ENCODE results near the gene LRBA.

The LRBA gene

GRCh38 chr4:150252741-150253140 lies 762.3 kb downstream of the LRBA start:
- no peaks in the 10 kb centered on the region for H3K9me3 ChIP-seq (ENCODE audit: control insufficient read depth in 1 of 2, low read length in 2 of 2)
- no peaks in the 10 kb centered on the region for H3K36me3 ChIP-seq (ENCODE audit: control insufficient read depth in 1 of 2, insufficient read depth in 2 of 2, low read length in 2 of 2)
- no peak overlapping the region for H3K4me3 ChIP-seq (ENCODE audit: low read depth in 1 of 2, low read length in 2 of 2)
- H3K4me1 ChIP-seq (ENCODE audit: control insufficient read depth in 1 of 2, insufficient read depth in 2 of 2, low read length in 2 of 2): peaks cover 22 to 25% of the 10 kb centered on the region in 2 donors
- H3K27ac ChIP-seq (ENCODE audit: low read depth, low read length): no peak overlapping the region
- no peaks in the 10 kb centered on the region for H3K27me3 ChIP-seq (ENCODE audit: control insufficient read depth in 1 of 2, insufficient read depth in 2 of 2, low read length in 2 of 2)
- no peak overlapping the region for H3K9ac ChIP-seq (ENCODE audit: low read depth in 1 of 2, low read length in 2 of 2)

GRCh38 chr4:150252306-150252705 lies 762.8 kb downstream of the LRBA start:
- Histone ChIP-seq H3K9me3 (ENCODE audit: control insufficient read depth in 1 of 2, low read length in 2 of 2) (no peaks in the 10 kb centered on the region), H3K36me3 (ENCODE audit: control insufficient read depth in 1 of 2, insufficient read depth in 2 of 2, low read length in 2 of 2) (no peaks in the 10 kb centered on the region), H3K9ac (ENCODE audit: low read depth in 1 of 2, low read length in 2 of 2) (no peak overlapping the region), H3K4me1 (ENCODE audit: control insufficient read depth in 1 of 2, insufficient read depth in 2 of 2, low read length in 2 of 2) (peaks cover 22 to 23% of the 10 kb centered on the region in 2 donors), H3K4me3 (ENCODE audit: low read depth in 1 of 2, low read length in 2 of 2) (no peak overlapping the region), H3K27me3 (ENCODE audit: control insufficient read depth in 1 of 2, insufficient read depth in 2 of 2, low read length in 2 of 2) (no peaks in the 10 kb centered on the region), H3K27ac (ENCODE audit: low read depth, low read length) (no peak overlapping the region)

- peaks cover 17 to 20% of the 10 kb centered on the region in 2 donors for H3K4me1 ChIP-seq (ENCODE audit: control insufficient read depth in 1 of 2, insufficient read depth in 2 of 2, low read length in 2 of 2)
- no peak overlapping the region for H3K4me3 ChIP-seq (ENCODE audit: low read depth in 1 of 2, low read length in 2 of 2)
- no peaks in the 10 kb centered on the region for H3K27me3 ChIP-seq (ENCODE audit: control insufficient read depth in 1 of 2, insufficient read depth in 2 of 2, low read length in 2 of 2)
- H3K36me3 ChIP-seq (ENCODE audit: control insufficient read depth in 1 of 2, insufficient read depth in 2 of 2, low read length in 2 of 2): no peaks in the 10 kb centered on the region
- H3K27ac ChIP-seq (ENCODE audit: low read depth, low read length): no peak overlapping the region
- no peaks in the 10 kb centered on the region for H3K9me3 ChIP-seq (ENCODE audit: control insufficient read depth in 1 of 2, low read length in 2 of 2)
- no peak overlapping the region for H3K9ac ChIP-seq (ENCODE audit: low read depth in 1 of 2, low read length in 2 of 2)
Observed at GRCh38 chr4:150251752-150252190, 763.3 kb downstream of the LRBA start.

- no peak overlapping the region for H3K9ac ChIP-seq (ENCODE audit: low read depth in 1 of 2, low read length in 2 of 2)
- H3K9me3 ChIP-seq (ENCODE audit: control insufficient read depth in 1 of 2, low read length in 2 of 2): no peaks in the 10 kb centered on the region
- no peak overlapping the region for H3K4me3 ChIP-seq (ENCODE audit: low read depth in 1 of 2, low read length in 2 of 2)
- H3K27me3 ChIP-seq (ENCODE audit: control insufficient read depth in 1 of 2, insufficient read depth in 2 of 2, low read length in 2 of 2): no peaks in the 10 kb centered on the region
- no peak overlapping the region for H3K27ac ChIP-seq (ENCODE audit: low read depth, low read length)
- H3K36me3 ChIP-seq (ENCODE audit: control insufficient read depth in 1 of 2, insufficient read depth in 2 of 2, low read length in 2 of 2): no peaks in the 10 kb centered on the region
- H3K4me1 ChIP-seq (ENCODE audit: control insufficient read depth in 1 of 2, insufficient read depth in 2 of 2, low read length in 2 of 2): peaks cover 11 to 14% of the 10 kb centered on the region in 2 donors
Observed at GRCh38 chr4:150250998-150251651, 764.0 kb downstream of the LRBA start.

- peaks cover 4 to 8% of the 10 kb centered on the region in 2 donors for H3K4me1 ChIP-seq (ENCODE audit: control insufficient read depth in 1 of 2, insufficient read depth in 2 of 2, low read length in 2 of 2)
- no peaks in the 10 kb centered on the region for H3K9me3 ChIP-seq (ENCODE audit: control insufficient read depth in 1 of 2, low read length in 2 of 2)
- H3K9ac ChIP-seq (ENCODE audit: low read depth in 1 of 2, low read length in 2 of 2): no peak overlapping the region
- H3K27me3 ChIP-seq (ENCODE audit: control insufficient read depth in 1 of 2, insufficient read depth in 2 of 2, low read length in 2 of 2): no peaks in the 10 kb centered on the region
- H3K4me3 ChIP-seq (ENCODE audit: low read depth in 1 of 2, low read length in 2 of 2): no peak overlapping the region
- H3K36me3 ChIP-seq (ENCODE audit: control insufficient read depth in 1 of 2, insufficient read depth in 2 of 2, low read length in 2 of 2): no peaks in the 10 kb centered on the region
- H3K27ac ChIP-seq (ENCODE audit: low read depth, low read length): no peak overlapping the region
Observed at GRCh38 chr4:150250293-150250997, 764.6 kb downstream of the LRBA start.

GRCh38 chr4:150248181-150248580 lies 766.9 kb downstream of the LRBA start:
- H3K27ac ChIP-seq (ENCODE audit: low read depth, low read length): no peak overlapping the region
- H3K9ac ChIP-seq (ENCODE audit: low read depth in 1 of 2, low read length in 2 of 2): no peak overlapping the region
- no peaks in the 10 kb centered on the region for H3K4me1 ChIP-seq (ENCODE audit: control insufficient read depth in 1 of 2, insufficient read depth in 2 of 2, low read length in 2 of 2)
- H3K9me3 ChIP-seq (ENCODE audit: control insufficient read depth in 1 of 2, low read length in 2 of 2): no peaks in the 10 kb centered on the region
- H3K36me3 ChIP-seq (ENCODE audit: control insufficient read depth in 1 of 2, insufficient read depth in 2 of 2, low read length in 2 of 2): no peaks in the 10 kb centered on the region
- no peak overlapping the region for H3K4me3 ChIP-seq (ENCODE audit: low read depth in 1 of 2, low read length in 2 of 2)
- no peaks in the 10 kb centered on the region for H3K27me3 ChIP-seq (ENCODE audit: control insufficient read depth in 1 of 2, insufficient read depth in 2 of 2, low read length in 2 of 2)

GRCh38 chr4:150247184-150247583 lies 767.9 kb downstream of the LRBA start:
- H3K4me1 ChIP-seq (ENCODE audit: control insufficient read depth in 1 of 2, insufficient read depth in 2 of 2, low read length in 2 of 2): no peaks in the 10 kb centered on the region
- H3K27me3 ChIP-seq (ENCODE audit: control insufficient read depth in 1 of 2, insufficient read depth in 2 of 2, low read length in 2 of 2): no peaks in the 10 kb centered on the region

GRCh38 chr4:150244600-150244999 lies 770.5 kb downstream of the LRBA start:
- H3K4me1 ChIP-seq (ENCODE audit: control insufficient read depth in 1 of 2, insufficient read depth in 2 of 2, low read length in 2 of 2): no peaks in the 10 kb centered on the region
- H3K9ac ChIP-seq (ENCODE audit: low read depth in 1 of 2, low read length in 2 of 2): no peak overlapping the region
- H3K27ac ChIP-seq (ENCODE audit: low read depth, low read length): no peak overlapping the region

More at GRCh38 chr4:150247184-150247583, 767.9 kb downstream of the LRBA start:
- no peaks in the 10 kb centered on the region for H3K9me3 ChIP-seq (ENCODE audit: control insufficient read depth in 1 of 2, low read length in 2 of 2)
- H3K36me3 ChIP-seq (ENCODE audit: control insufficient read depth in 1 of 2, insufficient read depth in 2 of 2, low read length in 2 of 2): no peaks in the 10 kb centered on the region
- H3K9ac ChIP-seq (ENCODE audit: low read depth in 1 of 2, low read length in 2 of 2): no peak overlapping the region
- no peak overlapping the region for H3K4me3 ChIP-seq (ENCODE audit: low read depth in 1 of 2, low read length in 2 of 2)
- H3K27ac ChIP-seq (ENCODE audit: low read depth, low read length): no peak overlapping the region

GRCh38 chr4:150243932-150244331 lies 771.2 kb downstream of the LRBA start:
- H3K27me3 ChIP-seq (ENCODE audit: control insufficient read depth in 1 of 2, insufficient read depth in 2 of 2, low read length in 2 of 2): no peaks in the 10 kb centered on the region
- H3K9me3 ChIP-seq (ENCODE audit: control insufficient read depth in 1 of 2, low read length in 2 of 2): no peaks in the 10 kb centered on the region
- H3K27ac ChIP-seq (ENCODE audit: low read depth, low read length): no peak overlapping the region
- no peaks in the 10 kb centered on the region for H3K36me3 ChIP-seq (ENCODE audit: control insufficient read depth in 1 of 2, insufficient read depth in 2 of 2, low read length in 2 of 2)
- no peak overlapping the region for H3K4me3 ChIP-seq (ENCODE audit: low read depth in 1 of 2, low read length in 2 of 2)
- H3K9ac ChIP-seq (ENCODE audit: low read depth in 1 of 2, low read length in 2 of 2): no peak overlapping the region
- H3K4me1 ChIP-seq (ENCODE audit: control insufficient read depth in 1 of 2, insufficient read depth in 2 of 2, low read length in 2 of 2): no peaks in the 10 kb centered on the region

More at GRCh38 chr4:150244600-150244999, 770.5 kb downstream of the LRBA start:
- Histone ChIP-seq H3K4me3 (ENCODE audit: low read depth in 1 of 2, low read length in 2 of 2) (no peak overlapping the region), H3K9me3 (ENCODE audit: control insufficient read depth in 1 of 2, low read length in 2 of 2) (no peaks in the 10 kb centered on the region), H3K27me3 (ENCODE audit: control insufficient read depth in 1 of 2, insufficient read depth in 2 of 2, low read length in 2 of 2) (no peaks in the 10 kb centered on the region), H3K36me3 (ENCODE audit: control insufficient read depth in 1 of 2, insufficient read depth in 2 of 2, low read length in 2 of 2) (no peaks in the 10 kb centered on the region)

GRCh38 chr4:150242820-150243458 lies 772.1 kb downstream of the LRBA start:
- Histone ChIP-seq H3K27me3 (ENCODE audit: control insufficient read depth in 1 of 2, insufficient read depth in 2 of 2, low read length in 2 of 2) (no peaks in the 10 kb centered on the region), H3K9ac (ENCODE audit: low read depth in 1 of 2, low read length in 2 of 2) (no peak overlapping the region), H3K9me3 (ENCODE audit: control insufficient read depth in 1 of 2, low read length in 2 of 2) (no peaks in the 10 kb centered on the region), H3K4me3 (ENCODE audit: low read depth in 1 of 2, low read length in 2 of 2) (no peak overlapping the region), H3K4me1 (ENCODE audit: control insufficient read depth in 1 of 2, insufficient read depth in 2 of 2, low read length in 2 of 2) (no peaks in the 10 kb centered on the region), H3K27ac (ENCODE audit: low read depth, low read length) (no peak overlapping the region), H3K36me3 (ENCODE audit: control insufficient read depth in 1 of 2, insufficient read depth in 2 of 2, low read length in 2 of 2) (no peaks in the 10 kb centered on the region)

Measured in duodenal mucosa (tissue), 2 donors.